HepG2 (cell line): ENCODE results near the gene RPS6KB1. TPM values are rescaled to one million over a fixed set of nuclear protein-coding genes. Genes with fewer than 3 reads are reported as not detected.

Experiments
- CHD2 ChIP-seq: IDR thresholded peaks from 2 replicates; pipeline ENCODE4 v1.6.1; 2011; ENCODE audit warnings: low read depth, low read length, improper control_type of control experiment
- FIP1L1 ChIP-seq: fragments of 200-400 bp; formaldehyde crosslinking; IDR thresholded peaks from 2 replicates; pipeline ENCODE4 v1.6.1; 2018; ENCODE audit warnings: low read depth, mild to moderate bottlenecking, low read length, moderate library complexity, borderline replicate concordance; ENCODE audit not compliant: insufficient read depth
- HNRNPL ChIP-seq: fragments of 200-400 bp; formaldehyde crosslinking; IDR thresholded peaks from 2 replicates; pipeline ENCODE4 v1.6.1; 2017; ENCODE audit warnings: mild to moderate bottlenecking, low read depth, low read length
- KLF13 ChIP-seq: sonication (generic); formaldehyde crosslinking; IDR thresholded peaks from 2 replicates; pipeline ENCODE4 v1.4.0; 2020; ENCODE audit warnings: mild to moderate bottlenecking, missing genetic modification reagents
- KLF9 ChIP-seq: IDR thresholded peaks from 2 replicates; pipeline ENCODE4 v1.6.1; 2016; ENCODE audit warnings: low read depth
- MTA3 ChIP-seq: sonication (generic); formaldehyde crosslinking; IDR thresholded peaks from 2 replicates; pipeline ENCODE4 v1.4.0; 2020; ENCODE audit warnings: missing genetic modification reagents
- MTF1 ChIP-seq: sonication (generic); formaldehyde crosslinking; IDR thresholded peaks from 2 replicates; pipeline ENCODE4 v1.5.0; 2020; ENCODE audit warnings: missing genetic modification reagents
- RCOR2 ChIP-seq: IDR thresholded peaks from 2 replicates; pipeline ENCODE4 v1.6.1; 2016; ENCODE audit warnings: missing biosample characterization, missing genetic modification reagents
- SMAD1 ChIP-seq: sonication (generic); formaldehyde crosslinking; IDR thresholded peaks from 2 replicates; pipeline ENCODE4 v1.4.0; 2020; ENCODE audit warnings: missing genetic modification reagents, low read depth, mild to moderate bottlenecking, borderline replicate concordance
- ZFYVE20 ChIP-seq: sonication (generic); formaldehyde crosslinking; IDR thresholded peaks from 2 replicates; pipeline ENCODE4 v1.8.0; 2023; ENCODE audit warnings: low read depth, mild to moderate bottlenecking, moderate library complexity, missing genetic modification reagents, borderline replicate concordance
- ZNF292 ChIP-seq: sonication (generic); formaldehyde crosslinking; IDR thresholded peaks from 2 replicates; pipeline ENCODE4 v1.8.1; 2022; ENCODE audit warnings: mild to moderate bottlenecking, low read depth, missing genetic modification reagents, borderline replicate concordance
- ZNF350 ChIP-seq: sonication (generic); formaldehyde crosslinking; IDR thresholded peaks from 2 replicates; pipeline ENCODE4 v1.4.0; 2020; ENCODE audit warnings: mild to moderate bottlenecking, low read depth, missing genetic modification reagents, borderline replicate concordance
- ZNF367 ChIP-seq: sonication (generic); formaldehyde crosslinking; IDR thresholded peaks from 2 replicates; pipeline ENCODE4 v1.4.0; 2020; ENCODE audit warnings: missing genetic modification reagents, borderline replicate concordance
- ZNF468 ChIP-seq: sonication (generic); formaldehyde crosslinking; IDR thresholded peaks from 2 replicates; pipeline ENCODE4 v1.8.0; 2022; ENCODE audit warnings: mild to moderate bottlenecking, moderate library complexity, missing genetic modification reagents
- ZNF484 ChIP-seq: sonication (generic); formaldehyde crosslinking; IDR thresholded peaks from 2 replicates; pipeline ENCODE4 v1.5.1; 2020; ENCODE audit warnings: mild to moderate bottlenecking, low read depth, missing genetic modification reagents, borderline replicate concordance
- ZNF550 ChIP-seq: sonication (generic); formaldehyde crosslinking; IDR thresholded peaks from 2 replicates; pipeline ENCODE4 v1.4.0; 2020; ENCODE audit warnings: mild to moderate bottlenecking, missing genetic modification reagents, borderline replicate concordance
- ZNF557 ChIP-seq: sonication (generic); formaldehyde crosslinking; IDR thresholded peaks from 2 replicates; pipeline ENCODE4 v1.4.0; 2020; ENCODE audit warnings: missing genetic modification reagents
- ZNF572 ChIP-seq: sonication (generic); formaldehyde crosslinking; IDR thresholded peaks from 2 replicates; pipeline ENCODE4 v1.5.1; 2020; ENCODE audit warnings: mild to moderate bottlenecking, missing genetic modification reagents
- ZNF589 ChIP-seq: sonication (generic); formaldehyde crosslinking; conservative IDR thresholded peaks from 2 replicates; pipeline ENCODE4 v1.8.0; 2022; ENCODE audit warnings: mild to moderate bottlenecking, moderate library complexity, missing genetic modification reagents
- ZNF749 ChIP-seq: sonication (generic); formaldehyde crosslinking; IDR thresholded peaks from 2 replicates; pipeline ENCODE4 v1.8.0; 2022; ENCODE audit warnings: mild to moderate bottlenecking, missing genetic modification reagents, moderate library complexity, borderline replicate concordance
- ZSCAN29 ChIP-seq: sonication (generic); formaldehyde crosslinking; conservative IDR thresholded peaks from 2 replicates; pipeline ENCODE4 v1.4.0; 2020; ENCODE audit warnings: mild to moderate bottlenecking, missing genetic modification reagents
- polyA plus RNA-seq, 8 experiments: library from polyadenylated mRNA; depleted of rRNA in 3 of 8; stranded (reverse) in 7 of 8; unstranded in 1 of 8; fragments of >200 nt; fragmentation: Illumina TruSeq in 4 of 8; extraction: Trizol in 4 of 8; gene quantifications; 2 replicates each; pipeline versions ENCODE4 v1.2.1 to v1.2.3, GENCODE V29; 2011 to 2016; ENCODE audit warnings: low read depth in 4 of 8, missing spikeins in 1 of 8, mixed read lengths in 1 of 8; ENCODE audit not compliant: insufficient read depth in 1 of 8
- total RNA-seq, 5 experiments: library from RNA; depleted of rRNA; stranded (reverse); fragments of >200 nt; fragmentation: Illumina TruSeq; extraction: Trizol; gene quantifications; 2 replicates each; pipeline ENCODE4 v1.2.3, GENCODE V29; 2016; ENCODE audit warnings: low read depth in 1 of 5
- TF ChIP-seq, protein P1 (sequence below): sonication (generic); formaldehyde crosslinking; IDR thresholded peaks from 2 replicates; pipeline ENCODE4 v1.5.1; 2020; ENCODE audit warnings: missing genetic modification reagents, mild to moderate bottlenecking, borderline replicate concordance
- TF ChIP-seq, protein P2 (sequence below): sonication (generic); formaldehyde crosslinking; IDR thresholded peaks from 2 replicates; pipeline ENCODE4 v1.8.1; 2023; ENCODE audit warnings: mild to moderate bottlenecking, missing genetic modification reagents, borderline replicate concordance
- TF ChIP-seq, protein P3 (sequence below), 2 experiments: sonication (generic) in 1 of 2; formaldehyde crosslinking in 1 of 2; IDR thresholded peaks; 2 replicates each; pipeline versions ENCODE4 v1.4.0 to v1.6.1; 2018 to 2020; ENCODE audit warnings: missing genetic modification reagents in 2 of 2, borderline replicate concordance in 1 of 2, low read depth in 1 of 2, mild to moderate bottlenecking in 1 of 2, missing biosample characterization in 1 of 2
- TF ChIP-seq, protein P4 (sequence below): sonication (generic); formaldehyde crosslinking; IDR thresholded peaks from 2 replicates; pipeline ENCODE4 v1.4.0; 2020; ENCODE audit warnings: missing genetic modification reagents

The RPS6KB1 gene
- total and polyA plus RNA-seq, 2 of the 13 experiments (the other 11 are each of a cell fraction or from before 2014, with no cell fraction given), result 16.5 to 42.2 TPM

DNA sequence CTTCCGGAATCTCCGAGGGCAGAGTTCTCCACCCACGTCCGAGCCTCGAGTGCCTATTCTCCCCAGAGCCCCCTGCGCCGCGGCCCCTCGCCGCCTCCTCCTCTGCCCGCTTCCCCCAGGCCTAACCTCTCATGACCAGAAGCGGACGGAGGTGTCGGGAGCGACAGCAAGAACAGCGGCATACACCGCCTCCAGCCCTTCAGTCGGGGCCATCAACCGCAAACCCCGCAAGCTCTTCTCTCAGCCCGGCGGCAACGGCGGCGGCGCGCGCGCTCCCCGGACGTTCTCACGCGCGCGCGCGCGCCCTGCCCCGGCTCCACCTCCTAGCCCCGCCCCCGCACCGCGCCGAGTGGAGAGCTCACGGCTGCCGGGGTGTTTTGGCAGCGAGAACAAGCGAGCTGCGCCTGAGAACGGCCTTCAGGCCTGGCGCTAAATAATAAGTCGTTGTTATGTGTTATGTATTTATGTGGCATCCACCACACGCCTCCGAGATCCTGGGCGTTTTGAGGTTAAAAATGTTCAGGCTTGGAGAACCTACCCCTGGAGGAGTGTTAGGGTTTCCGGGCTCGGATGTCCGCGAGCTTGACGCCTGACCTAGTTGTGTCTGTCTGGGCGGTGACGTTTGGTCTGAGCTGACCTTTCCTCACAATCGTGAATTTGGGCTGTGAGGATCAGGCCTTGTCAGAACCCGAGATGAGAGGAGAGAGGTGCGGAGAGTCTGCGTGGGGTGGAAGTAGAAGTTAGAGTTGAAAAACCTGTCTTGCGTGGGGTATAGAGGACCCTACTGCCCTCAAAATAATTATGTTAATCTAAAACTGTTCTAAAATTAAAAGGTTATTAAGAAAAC is 71.8 kb downstream of the RPS6KB1 start, which contains the start of gene RNFT1 (continued):
- no peak for TF ChIP-seq ZNF292
- TF ChIP-seq ZNF550 (CRISPR knock-in tag), result no peak
- TF ChIP-seq MTA3 (CRISPR knock-in tag), result no peak
- TF ChIP-seq ZNF350 (CRISPR knock-in tag), result peak; percentile 65
- no peak for TF ChIP-seq RCOR2 (CRISPR knock-in tag)
- TF ChIP-seq, protein P1, sequence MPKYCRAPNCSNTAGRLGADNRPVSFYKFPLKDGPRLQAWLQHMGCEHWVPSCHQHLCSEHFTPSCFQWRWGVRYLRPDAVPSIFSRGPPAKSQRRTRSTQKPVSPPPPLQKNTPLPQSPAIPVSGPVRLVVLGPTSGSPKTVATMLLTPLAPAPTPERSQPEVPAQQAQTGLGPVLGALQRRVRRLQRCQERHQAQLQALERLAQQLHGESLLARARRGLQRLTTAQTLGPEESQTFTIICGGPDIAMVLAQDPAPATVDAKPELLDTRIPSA (CRISPR knock-in tag), result no peak
- TF ChIP-seq, protein P2, sequence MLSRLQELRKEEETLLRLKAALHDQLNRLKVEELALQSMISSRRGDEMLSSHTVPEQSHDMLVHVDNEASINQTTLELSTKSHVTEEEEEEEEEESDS, result 0 out of 2 replicates have a peak, but pooled peaks have one; percentile 78
- peak; percentile 61; the same call in 1 of the 2 replicates for TF ChIP-seq ZNF589 (CRISPR knock-in tag)
- no peak; the same call in 1 of the 2 replicates for TF ChIP-seq SMAD1 (CRISPR knock-in tag)
- no peak for TF ChIP-seq ZNF557
- TF ChIP-seq ZNF367 (CRISPR knock-in tag), result 0 out of 2 replicates have a peak, but pooled peaks have one; percentile 72
- TF ChIP-seq FIP1L1, result no peak
- TF ChIP-seq, protein P3, sequence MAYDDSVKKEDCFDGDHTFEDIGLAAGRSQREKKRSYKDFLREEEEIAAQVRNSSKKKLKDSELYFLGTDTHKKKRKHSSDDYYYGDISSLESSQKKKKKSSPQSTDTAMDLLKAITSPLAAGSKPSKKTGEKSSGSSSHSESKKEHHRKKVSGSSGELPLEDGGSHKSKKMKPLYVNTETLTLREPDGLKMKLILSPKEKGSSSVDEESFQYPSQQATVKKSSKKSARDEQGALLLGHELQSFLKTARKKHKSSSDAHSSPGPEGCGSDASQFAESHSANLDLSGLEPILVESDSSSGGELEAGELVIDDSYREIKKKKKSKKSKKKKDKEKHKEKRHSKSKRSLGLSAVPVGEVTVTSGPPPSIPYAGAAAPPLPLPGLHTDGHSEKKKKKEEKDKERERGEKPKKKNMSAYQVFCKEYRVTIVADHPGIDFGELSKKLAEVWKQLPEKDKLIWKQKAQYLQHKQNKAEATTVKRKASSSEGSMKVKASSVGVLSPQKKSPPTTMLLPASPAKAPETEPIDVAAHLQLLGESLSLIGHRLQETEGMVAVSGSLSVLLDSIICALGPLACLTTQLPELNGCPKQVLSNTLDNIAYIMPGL (CRISPR knock-in tag; IDR thresholded peaks at IDR 0.05; ENCODE audit: borderline replicate concordance in 1 of 2, low read depth in 1 of 2), result peak; percentile 35 to 63; a peak in 2 of 4 replicates
- no peak for TF ChIP-seq ZNF468 (CRISPR knock-in tag)
- peak; percentile 95 for TF ChIP-seq KLF9 (CRISPR knock-in tag)
- TF ChIP-seq ZSCAN29 (CRISPR knock-in tag), result no peak
- TF ChIP-seq ZNF484 (CRISPR knock-in tag), result no peak
- TF ChIP-seq ZNF572 (CRISPR knock-in tag), result peak; percentile 93; the same call in 1 of the 2 replicates
- TF ChIP-seq, protein P4, sequence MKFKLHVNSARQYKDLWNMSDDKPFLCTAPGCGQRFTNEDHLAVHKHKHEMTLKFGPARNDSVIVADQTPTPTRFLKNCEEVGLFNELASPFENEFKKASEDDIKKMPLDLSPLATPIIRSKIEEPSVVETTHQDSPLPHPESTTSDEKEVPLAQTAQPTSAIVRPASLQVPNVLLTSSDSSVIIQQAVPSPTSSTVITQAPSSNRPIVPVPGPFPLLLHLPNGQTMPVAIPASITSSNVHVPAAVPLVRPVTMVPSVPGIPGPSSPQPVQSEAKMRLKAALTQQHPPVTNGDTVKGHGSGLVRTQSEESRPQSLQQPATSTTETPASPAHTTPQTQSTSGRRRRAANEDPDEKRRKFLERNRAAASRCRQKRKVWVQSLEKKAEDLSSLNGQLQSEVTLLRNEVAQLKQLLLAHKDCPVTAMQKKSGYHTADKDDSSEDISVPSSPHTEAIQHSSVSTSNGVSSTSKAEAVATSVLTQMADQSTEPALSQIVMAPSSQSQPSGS, result peak; percentile 76
- no peak for TF ChIP-seq CHD2
- TF ChIP-seq HNRNPL, result 0 out of 2 replicates have a peak, but pooled peaks have one; percentile 17
- TF ChIP-seq ZNF749 (CRISPR knock-in tag), result peak; percentile 41; the same call in 1 of the 2 replicates
- TF ChIP-seq ZFYVE20, result no peak
- peak; percentile 7; the same call in 1 of the 2 replicates for TF ChIP-seq KLF13 (CRISPR knock-in tag)
- no peak for TF ChIP-seq MTF1 (CRISPR knock-in tag)
